Stimulated activated naive CD8-positive, alpha-beta T cell treated with anti-CD3 and anti-CD28 coated beads, Interleukin-15, Interleukin-2, amounts not matched to agents 100 U/mL and 50 U/mL, for 24 hours (primary cell): ENCODE data around the gene MORN3.
"Not testable (repeated sequence)": the region's sequence is repeated elsewhere in the genome, so short reads cannot be mapped to it uniquely, and the experiment has no call there.

ENCODE experiments used
- ATAC-seq: fragments of 150-1000 bp; cut with Tn5 transposase; one replicate; pipeline ENCODE4 v1.10.0; 2021
- DNase-seq: peaks from one replicate; pipeline ENCODE4 v3.0.0; 2021

Gene MORN3

GRCh38 chr12:121689430-121689829 lies 20.0 kb upstream of the MORN3 start:
- ATAC-seq: no peak
- DNase-seq: no peak

DNA sequence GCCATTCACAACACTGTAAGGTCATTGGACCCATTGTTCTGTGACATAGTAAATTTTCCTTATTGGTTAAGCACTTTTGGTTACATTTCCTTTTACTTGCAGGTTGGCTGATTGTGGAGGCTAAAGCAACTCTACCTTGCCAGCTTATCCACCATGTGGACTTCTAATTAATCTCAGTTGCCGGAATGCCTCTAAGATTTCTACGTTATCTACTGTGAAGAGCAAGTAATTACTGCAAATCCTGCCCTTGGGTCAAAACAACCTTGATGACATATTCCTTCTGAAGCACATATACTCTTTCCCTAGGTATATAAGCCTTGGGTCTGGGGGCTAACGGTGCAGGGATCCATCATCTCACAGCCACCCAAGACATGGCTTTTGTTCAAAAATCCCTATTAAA lies 19.5 kb upstream of the MORN3 start:
- DNase-seq: no peak
- no peak for ATAC-seq

- ATAC-seq, DNase-seq: not testable (repeated sequence)
These were observed 10.3 kb upstream of the MORN3 start for GRCh38 chr12:121679661-121680197.

- ATAC-seq (no peak), DNase-seq (no peak)
These were observed 9.4 kb upstream of the MORN3 start for GRCh38 chr12:121678716-121679300.

DNA sequence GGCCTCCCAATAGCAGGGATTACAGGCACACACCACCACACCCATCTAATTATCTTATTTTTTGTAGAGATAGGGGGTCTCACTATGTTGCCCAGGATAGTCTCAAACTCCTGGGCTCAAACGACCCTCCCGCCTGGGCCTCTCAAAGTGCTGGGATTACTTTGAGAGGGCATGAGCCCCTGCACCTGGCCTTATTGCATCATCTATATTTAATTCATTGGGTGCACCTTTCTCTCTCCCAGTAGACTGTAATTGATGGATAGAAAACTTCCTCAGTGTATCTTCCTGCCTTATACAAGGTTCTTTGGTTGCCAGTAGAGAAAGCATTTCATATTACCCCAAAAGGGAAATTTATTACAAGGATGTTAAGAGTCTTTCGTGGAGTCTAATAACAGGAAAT lies 8.9 kb upstream of the MORN3 start:
- DNase-seq (no peak), ATAC-seq (no peak)

GRCh38 chr12:121676190-121676589 lies 6.7 kb upstream of the MORN3 start:
- DNase-seq: no peak
- no peak for ATAC-seq

- no peak for ATAC-seq
- DNase-seq: no peak
These were observed 3.6 kb upstream of the MORN3 start for GRCh38 chr12:121673013-121673511.

DNA sequence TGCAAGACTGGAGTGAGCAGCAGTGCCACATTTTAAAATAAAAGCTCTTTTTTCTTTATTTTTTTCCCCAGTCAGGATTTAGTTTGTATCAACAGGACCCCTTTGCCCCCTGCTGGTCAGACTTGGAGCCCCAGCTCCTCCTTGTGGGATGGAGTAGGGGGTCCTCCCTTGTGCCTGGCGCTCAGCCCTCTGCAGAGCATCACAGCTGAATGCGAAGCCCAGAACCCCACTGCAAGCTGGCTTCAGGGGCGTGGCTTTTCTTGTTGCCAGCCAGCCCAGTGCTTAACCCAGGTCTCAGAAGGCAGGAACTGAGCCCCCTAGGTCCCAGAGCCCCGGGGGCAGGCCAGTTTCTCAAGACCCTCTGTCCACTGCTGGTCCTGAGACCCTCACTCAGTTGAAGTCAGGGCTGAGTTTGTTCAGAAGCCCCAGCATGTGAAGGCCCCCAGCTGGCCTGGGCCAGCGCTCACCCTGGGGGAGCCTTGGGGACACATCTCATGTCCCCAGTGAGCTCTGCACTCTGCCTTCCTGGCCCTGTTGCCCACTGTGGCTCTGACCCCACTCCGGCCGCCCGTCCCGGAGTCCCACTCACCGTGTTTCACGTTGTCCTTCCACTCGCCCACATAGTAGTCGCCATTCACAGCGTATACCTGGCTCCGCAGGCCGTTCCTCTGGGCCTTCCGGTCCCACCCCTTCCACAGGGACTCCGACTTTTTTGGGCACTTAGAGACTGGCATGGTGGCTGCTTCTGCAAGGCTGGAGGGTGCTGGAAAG lies 519 bp downstream of the MORN3 start:
- peak; percentile 74 for DNase-seq

DNA sequence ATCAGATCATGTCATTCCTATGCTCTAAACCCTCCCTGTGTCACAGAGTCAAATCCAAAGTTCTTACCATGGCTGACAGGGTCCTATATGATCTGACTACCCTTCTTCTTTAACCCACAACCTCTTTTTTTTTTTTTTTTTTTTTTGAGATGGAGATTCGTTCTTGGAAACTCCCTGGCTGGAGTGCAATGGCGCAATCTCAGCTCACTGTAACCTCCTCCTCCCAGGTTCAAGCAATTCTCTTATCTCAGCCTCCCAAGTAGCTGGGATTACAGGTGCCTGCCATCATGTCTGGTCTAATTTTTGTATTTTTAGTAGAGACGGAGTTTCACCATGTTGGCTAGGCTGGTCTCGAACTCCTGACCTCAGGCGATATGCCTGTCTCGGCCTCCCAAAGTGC lies 2.6 kb downstream of the MORN3 start:
- DNase-seq: not testable (repeated sequence)

More for the DNA sequence above, 519 bp downstream of the MORN3 start:
- ATAC-seq: no peak

DNA sequence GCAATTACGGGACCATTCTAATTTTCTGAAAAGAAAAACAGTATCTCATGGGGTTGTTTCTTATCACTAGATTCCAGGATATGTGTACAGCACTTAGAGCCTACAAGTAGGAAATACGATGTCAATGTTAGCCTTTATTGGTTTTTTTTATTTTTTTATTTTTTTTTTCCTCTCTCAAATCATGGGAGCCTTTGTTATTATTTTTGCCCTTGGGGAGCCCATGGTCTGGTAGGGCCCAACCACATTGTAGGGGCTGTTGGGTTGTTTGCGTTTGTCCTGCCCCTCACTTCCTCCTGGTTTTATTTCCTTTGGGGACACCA lies 5.9 kb downstream of the MORN3 start:
- ATAC-seq: no peak
- DNase-seq: no peak

More for the DNA sequence above, 2.6 kb downstream of the MORN3 start:
- not testable (repeated sequence) for ATAC-seq

GRCh38 chr12:121661353-121662105 lies 7.9 kb downstream of the MORN3 start:
- ATAC-seq, DNase-seq: not testable (repeated sequence)

GRCh38 chr12:121657305-121658008 lies 12.0 kb downstream of the MORN3 start:
- no peak for ATAC-seq
- DNase-seq: peak; percentile 27

GRCh38 chr12:121656122-121656521 lies 13.3 kb downstream of the MORN3 start:
- ATAC-seq: no peak
- no peak for DNase-seq

DNA sequence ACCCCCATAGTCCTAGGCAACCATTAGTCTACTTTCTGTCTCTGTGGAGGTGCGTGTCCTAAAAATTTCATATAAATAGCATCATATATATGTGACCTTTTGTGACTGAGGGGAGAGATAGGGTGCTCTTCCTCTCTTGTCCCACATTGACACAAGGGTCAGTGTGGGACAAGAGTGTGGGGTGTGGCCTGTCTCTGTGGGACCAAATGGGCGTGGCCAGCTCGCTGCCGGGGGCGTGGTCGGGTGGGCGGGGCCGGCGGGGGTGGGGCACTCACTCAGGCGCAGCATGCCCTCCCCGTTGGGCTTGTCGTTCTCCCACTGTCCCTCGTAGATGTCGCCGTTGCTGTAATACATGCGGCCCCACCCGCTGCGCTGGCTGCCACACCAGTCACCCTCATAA lies 15.5 kb downstream of the MORN3 start:
- ATAC-seq: peak; percentile 5
- DNase-seq: peak; percentile 37

GRCh38 chr12:121652767-121653497 lies 16.5 kb downstream of the MORN3 start:
- DNase-seq (no peak), ATAC-seq (no peak)

DNA sequence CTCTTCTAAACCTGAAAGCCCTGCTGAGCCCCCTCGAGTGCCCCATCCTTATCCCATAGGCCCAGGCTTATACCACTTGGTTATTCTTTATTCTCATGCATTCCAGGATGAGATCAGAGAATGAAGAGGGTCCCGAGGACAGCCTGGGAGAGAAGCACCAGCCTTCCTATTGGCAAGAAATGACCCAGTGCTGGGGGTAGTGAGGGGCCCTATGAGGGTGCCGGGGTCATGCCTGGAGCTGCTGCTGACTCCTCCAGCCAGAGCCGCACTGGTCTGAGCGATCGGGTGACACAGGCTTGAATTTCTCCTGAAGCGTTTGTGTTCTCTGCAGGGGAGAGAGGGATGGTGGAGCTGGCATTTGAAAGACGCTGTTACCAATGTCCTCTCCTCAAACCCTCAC lies 18.1 kb downstream of the MORN3 start:
- ATAC-seq: no peak
- no peak for DNase-seq

DNA sequence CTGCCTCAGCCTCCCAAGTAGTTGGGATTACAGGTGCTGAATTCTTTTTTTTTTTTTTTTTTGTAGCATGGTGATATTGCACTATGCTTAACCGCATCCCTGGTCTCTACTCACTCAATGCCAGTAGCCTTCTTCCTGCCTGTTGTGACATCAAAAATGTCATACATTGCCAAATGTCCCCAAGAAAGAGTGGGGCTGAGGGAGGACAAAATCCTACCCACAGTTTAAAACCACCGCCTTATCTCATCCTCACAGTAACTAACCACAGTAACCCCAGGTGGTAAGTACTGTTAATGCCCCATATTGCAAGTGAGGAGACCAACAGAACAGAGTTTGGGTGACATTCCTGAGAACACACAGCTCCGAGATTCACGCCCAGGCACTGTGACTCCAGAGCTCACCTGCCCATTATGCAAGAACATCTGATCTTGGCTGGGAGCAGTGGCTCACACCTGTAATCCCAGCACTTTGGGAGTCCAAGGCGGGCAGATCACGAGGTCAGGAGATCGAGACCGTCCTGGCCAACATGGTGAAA lies 19.6 kb downstream of the MORN3 start:
- DNase-seq (no peak), ATAC-seq (peak; percentile 66)

DNA sequence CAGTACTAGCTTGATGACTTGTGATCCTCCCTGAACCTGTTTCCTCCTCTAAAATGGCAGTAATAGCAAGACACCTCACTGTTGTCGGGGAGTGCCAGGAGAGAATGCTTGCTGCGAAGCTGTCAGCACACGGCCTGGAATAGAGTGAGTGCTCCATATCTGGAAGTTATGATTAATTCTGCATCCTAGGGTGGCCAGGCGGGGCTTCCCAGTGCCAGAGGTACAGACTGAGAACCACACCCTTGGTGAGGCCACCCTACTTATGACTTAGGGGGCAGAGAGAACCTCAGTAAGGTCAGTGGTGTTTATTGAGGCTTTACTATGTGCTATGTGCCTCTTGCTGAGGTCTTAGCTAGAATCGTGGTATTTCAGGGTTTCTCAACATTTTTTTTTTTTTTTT lies 20.1 kb downstream of the MORN3 start:
- DNase-seq (no peak), ATAC-seq (peak; percentile 21)

DNA sequence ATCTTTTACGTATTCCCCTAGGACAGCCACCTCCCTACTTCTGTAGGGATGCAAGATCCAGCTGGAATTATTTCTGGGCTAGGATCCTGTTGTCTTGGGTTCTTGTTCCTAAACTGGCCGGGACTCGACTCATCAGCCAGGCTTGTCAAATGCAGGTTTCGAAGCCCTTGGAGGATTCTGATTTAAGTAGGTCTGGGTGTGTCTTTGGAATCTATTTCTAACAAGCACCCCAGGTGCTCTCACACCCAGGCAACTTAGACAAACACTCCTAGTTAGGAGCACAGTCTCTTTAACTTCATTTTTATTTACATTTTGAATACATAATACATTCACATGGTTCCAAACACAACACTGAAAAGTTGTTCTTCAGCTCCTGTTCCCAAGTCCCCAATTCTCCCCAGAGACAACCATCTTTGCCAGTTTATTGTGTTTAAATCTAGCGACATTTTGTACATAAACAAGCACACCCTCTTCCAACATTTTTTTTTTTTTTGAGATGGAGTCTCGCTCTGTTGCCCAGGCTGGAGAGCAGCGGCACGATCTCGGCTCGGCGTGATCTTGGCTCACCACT lies 20.9 kb downstream of the MORN3 start:
- no peak for ATAC-seq
- no peak for DNase-seq

GRCh38 chr12:121641343-121641630 lies 28.2 kb downstream of the MORN3 start:
- ATAC-seq: no peak
- DNase-seq: no peak
